GM18858 (cell line): ENCODE measurements around the gene ADIPOR2.
"Not testable (repeated sequence)": the region's sequence is repeated elsewhere in the genome, so short reads cannot be mapped to it uniquely, and the experiment has no call there.

Experiments used
- ATAC-seq: cut with Tn5 transposase; IDR thresholded peaks from one replicate; pipeline ENCODE4 v1.9.1; 2021; ENCODE audit not compliant: unreplicated experiment

The ADIPOR2 gene

GRCh38 chr12:1702713-1703112 lies 11.8 kb downstream of the ADIPOR2 start:
- no peak for ATAC-seq

DNA sequence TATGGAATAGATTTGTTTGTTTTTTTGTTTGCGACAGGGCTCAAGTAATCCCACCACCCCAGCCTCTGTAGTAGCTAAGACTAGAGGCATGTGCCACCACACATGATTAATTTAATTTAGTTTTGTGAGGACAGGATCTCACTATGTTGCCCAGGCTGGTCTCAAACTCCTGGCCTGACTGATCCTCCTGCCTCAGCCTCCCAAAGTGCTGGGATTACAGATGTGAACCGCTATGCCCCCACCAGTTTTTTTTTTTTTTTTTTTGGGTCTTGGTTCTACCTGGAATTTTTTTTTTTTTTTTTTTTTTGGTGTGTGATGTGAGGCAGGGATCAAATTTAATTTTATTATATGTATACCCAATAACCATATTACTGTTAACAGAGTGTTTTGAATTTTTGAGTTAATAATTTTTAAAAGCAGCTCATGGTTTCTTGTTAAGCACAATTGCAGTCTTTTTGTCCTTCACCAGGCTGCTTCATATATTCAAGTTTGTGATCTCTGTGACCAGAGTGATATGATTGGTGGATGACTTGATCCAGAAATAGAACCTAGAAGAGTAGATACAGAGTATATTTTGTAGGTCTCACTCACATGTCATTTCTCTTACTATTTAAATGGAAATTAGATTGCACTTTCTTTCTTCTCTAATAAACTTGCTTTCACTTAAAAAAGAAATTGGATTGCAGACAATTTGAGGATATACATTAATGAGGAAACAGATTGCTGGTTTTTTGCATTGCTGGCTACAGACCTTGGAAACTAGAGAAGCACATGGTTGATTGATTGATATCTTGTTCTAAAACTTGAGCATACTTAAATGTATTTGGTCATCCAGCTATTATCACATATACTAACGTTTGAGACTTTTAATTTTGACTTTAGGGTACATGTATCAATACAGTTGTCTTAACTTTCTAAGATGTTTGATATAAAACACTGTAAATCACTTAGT lies 13.2 kb downstream of the ADIPOR2 start:
- ATAC-seq, result no peak

DNA sequence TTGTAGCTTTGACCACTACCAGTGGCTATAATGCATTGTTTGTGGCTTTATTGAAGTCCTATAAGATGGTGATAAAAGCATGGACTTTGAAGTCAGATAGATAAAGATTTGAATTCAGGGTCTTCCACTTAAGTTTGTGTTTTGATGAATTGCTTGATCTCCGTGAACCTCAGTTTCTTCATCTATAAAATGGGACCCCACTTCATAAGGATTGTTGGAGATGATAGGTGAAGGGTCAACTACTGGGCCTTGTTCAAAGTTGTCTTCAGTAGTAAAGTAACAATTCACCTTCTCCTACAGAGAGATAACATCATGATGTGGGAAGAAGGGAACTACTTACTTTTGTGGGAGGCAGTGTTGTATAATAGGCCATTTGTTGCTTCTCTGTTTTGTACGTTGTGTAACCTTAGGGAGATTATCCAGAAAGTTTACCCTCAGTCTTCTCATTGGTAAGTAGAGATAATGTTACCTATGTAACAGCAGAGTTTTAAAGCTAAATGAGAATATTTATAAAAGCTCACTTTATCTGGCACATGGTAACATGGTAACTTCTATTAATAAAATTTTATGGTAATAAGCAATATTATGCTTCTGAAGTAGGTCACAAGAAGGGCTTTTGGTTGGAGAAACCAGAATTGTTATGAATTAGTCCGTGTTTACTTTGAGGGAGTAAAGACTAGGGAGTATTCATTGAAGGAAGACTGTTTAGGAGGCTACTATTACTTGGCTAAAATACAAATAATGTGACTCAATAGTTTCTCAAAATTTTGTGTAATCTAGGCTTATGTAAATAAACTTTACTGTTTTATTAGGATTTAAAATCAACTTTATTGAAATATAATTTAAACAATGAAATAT lies 15.1 kb downstream of the ADIPOR2 start:
- no peak for ATAC-seq

DNA sequence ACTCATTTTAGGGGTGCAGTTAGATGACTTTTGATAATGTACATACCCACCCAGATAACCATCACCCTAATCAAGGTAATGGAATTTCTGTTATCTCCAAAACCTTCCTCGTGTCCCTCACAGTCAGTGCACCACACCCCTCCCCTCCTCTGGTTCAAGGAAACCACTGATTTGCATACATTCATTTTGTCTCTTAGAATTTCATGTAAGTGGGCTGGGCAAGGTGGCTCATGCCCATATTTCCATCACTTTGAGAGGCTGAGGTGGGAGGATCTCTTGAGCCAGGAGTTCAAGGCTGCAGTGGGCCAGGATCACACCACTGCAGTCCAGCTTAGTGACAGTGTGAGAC lies 15.7 kb downstream of the ADIPOR2 start:
- no peak for ATAC-seq

- ATAC-seq, result no peak
Measured at GRCh38 chr12:1707051-1707450, 16.2 kb downstream of the ADIPOR2 start.

- ATAC-seq, result not testable (repeated sequence)
Measured at GRCh38 chr12:1709968-1710367, 19.1 kb downstream of the ADIPOR2 start.

DNA sequence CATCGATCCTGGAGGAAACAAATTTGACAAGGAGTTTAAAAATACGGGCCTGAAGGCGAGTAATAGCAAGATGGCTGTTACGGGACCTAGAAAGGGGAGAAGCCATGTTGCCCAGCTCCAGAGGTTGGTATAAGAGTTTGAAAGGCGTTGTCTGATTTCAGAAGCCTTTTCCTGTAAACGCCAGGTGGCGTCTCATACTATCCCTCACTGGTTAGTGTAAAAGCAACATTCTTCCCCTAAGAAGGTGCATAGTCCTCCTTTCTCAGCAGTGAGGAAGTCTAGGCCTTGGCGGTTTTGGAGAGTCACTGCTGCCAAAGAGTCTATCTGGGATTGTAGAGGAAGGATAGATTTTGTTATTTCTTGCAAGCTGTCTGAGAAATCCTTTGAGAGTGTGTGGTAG lies 20.0 kb downstream of the ADIPOR2 start:
- ATAC-seq, result not testable (repeated sequence)

DNA sequence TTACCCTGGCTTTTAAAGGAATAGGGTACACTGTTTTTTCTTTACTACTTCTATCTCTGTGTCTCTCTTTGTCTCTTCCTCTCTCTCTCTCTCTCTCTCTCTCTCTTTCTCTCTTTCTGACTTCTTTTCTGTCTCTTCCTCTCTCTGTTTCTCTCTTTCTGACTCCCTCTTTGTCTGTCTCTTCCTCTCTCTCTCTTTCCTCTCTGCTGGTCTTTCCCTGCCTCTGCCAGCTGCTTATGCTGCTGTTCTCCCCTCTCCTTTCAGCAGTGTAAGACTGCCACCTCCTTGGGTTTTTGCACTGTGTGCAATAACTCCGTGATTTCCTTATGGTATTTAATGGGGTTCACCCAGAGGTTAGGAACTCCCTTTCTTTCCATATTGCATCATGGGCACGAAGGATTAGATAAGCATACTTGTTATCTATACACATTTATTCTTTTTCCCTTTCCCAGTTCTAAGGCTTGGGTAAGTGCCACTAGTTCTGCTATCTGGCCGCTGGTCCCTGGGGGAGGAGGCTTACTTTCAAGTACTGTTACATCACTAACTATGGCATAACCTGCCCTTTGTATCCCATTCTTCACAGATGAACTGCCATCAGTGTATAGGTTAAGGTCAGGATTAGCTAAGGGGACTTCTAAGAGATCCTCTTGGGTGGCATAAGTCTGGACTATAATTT lies 20.8 kb downstream of the ADIPOR2 start:
- ATAC-seq, result not testable (repeated sequence)

- not testable (repeated sequence) for ATAC-seq
Measured at GRCh38 chr12:1712305-1712704, 21.4 kb downstream of the ADIPOR2 start.

DNA sequence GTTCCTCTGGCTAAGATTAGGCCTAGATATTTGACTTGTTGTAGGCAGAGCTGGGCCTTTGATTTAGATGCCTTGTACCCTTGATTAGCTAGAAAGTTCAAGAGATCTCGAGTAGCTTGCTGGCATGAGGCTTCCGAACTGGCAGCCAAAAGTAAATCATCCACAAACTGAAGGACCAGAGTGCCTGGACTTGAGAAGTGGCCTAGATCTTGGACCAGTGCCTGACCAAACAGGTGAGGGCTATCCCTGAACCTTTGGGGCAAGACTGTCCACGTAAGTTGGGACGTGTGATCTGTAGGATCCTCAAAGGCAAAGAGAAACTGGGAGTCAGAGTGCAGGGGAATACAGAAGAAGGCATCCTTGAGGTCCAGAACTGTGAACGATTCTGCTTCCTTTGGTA lies 22.0 kb downstream of the ADIPOR2 start:
- not testable (repeated sequence) for ATAC-seq

GRCh38 chr12:1713783-1714348 lies 23.0 kb downstream of the ADIPOR2 start:
- ATAC-seq, result not testable (repeated sequence)

GRCh38 chr12:1715459-1715858 lies 24.6 kb downstream of the ADIPOR2 start:
- not testable (repeated sequence) for ATAC-seq

DNA sequence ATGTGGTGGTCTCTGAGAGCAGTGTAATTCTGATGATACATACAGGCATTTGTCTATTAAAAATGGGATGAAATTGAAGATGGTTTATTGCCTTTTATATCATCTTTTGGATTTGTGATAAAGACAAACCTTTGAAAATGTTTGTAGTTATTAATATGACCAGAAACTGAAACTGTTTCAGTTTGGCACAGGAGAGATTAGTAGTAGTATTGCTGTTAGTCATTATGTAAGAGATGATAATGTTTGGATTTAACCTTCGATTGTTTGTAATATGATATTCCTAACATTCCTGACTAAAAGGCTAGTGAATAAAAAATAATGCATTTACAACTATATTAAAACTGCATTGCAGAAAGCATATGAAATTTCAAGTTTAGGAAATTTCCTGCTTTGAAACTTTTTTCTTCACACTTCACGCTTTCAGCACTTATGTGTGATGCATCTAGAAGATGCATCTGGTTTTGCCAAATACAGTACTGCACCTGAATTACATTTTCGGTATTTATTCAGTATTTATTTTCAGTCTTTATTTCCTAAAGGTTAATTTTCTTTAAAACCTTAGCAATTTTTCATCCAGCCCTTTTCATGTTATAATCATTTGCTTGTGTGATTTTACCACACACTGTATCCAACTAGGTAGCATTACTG lies 25.5 kb downstream of the ADIPOR2 start:
- ATAC-seq, result peak; percentile 51

- no peak for ATAC-seq
Measured at GRCh38 chr12:1716911-1717310, 26.0 kb downstream of the ADIPOR2 start.

DNA sequence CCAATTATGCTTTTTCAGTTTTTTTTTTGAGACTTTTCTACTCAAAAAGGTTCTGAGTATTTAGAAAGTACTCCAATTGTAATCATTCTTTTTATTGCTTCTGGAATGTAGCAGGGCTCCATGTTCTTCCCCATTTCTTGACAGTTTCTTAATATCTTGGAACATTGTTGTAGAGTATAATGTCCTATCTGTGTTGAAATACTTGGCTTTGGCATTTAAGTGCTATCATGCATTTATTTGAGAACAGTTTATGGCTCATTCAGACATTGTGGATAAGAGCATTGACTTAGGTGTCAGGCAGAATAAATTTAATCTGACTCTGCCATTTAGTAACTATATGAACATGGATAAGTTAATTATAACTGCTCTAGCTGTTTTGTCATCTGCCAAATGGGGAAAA lies 28.3 kb downstream of the ADIPOR2 start:
- no peak for ATAC-seq

GRCh38 chr12:1720494-1720893 lies 29.6 kb downstream of the ADIPOR2 start:
- ATAC-seq, result no peak

DNA sequence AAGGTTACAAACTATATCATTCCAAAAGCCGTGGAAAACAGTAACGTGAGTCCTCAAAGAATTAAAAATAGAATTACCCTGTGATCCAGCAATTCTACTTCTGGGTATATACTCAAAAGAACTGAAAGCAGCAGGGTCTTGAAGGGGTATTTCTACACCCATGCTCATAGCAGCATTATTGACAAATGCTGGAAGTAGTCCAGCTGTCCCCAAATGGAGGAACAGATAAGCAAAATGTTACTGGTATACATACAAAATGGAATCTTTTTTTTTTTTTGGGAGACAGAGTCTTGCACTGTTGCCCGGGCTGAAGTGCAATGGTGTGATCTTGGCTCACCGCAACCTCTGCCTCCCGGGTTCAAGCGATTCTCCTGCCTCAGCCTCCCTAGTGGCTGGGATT lies 32.9 kb downstream of the ADIPOR2 start:
- no peak for ATAC-seq

DNA sequence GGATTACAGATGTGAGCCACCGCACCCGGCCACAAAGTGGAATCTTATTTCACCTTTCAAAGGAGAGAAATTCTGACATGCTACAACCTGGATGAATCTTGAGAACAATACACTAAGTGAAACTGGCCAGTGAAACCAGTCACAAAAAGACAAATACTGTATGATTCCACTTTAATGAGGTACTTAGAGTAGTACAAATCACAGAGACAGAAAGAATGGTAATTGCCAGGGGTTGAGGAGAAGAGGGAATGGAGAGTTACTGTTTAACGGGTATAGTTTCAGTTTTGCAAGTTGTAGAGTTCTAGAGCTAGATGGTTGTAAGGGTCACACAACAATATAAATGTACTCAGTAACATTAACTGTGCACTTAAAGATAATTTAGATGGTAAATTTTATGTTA lies 33.4 kb downstream of the ADIPOR2 start:
- no peak for ATAC-seq

DNA sequence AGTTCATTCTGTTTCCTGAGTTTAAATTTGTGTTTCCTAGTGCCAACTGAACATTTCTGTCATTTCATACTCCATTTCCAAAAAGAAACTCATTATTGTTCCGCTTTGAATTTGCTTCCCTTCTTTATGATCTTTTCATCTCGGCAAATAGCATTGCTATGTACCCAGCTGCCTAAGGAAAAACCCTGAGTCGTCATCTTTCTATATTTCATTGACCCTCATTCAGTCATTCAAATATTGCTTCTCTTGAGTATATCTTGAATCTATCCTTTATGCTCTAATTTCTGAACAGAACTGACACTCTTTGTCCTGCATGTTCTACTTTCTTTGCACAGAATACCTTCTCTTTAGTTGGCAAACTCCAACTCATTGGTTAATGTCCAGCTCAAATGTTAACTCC lies 35.9 kb downstream of the ADIPOR2 start:
- ATAC-seq, result no peak

DNA sequence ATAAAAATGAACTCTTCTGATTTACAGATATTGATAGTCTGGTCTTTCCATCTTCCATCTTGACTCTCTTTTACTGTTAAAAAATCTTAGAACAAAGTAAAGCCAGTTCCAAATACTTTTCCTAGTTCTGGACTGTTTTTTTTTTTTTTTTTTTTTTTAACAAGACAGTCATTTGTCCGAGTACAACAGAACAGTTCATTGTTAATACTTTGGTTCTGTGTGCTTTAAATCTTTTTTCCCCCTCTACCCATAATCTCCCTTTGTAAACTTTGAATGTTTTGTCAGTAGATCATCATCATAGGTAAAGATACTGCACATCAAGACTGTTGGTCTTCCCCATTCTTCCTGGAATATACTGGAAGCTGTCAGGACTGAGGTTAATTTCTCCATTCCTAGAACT lies 38.0 kb downstream of the ADIPOR2 start:
- ATAC-seq, result no peak
